ENCODE data around the gene XYLT2.
A peak's percentile ranks its signal among the peaks of the same experiment; 100 is the strongest.

The XYLT2 gene

DNA sequence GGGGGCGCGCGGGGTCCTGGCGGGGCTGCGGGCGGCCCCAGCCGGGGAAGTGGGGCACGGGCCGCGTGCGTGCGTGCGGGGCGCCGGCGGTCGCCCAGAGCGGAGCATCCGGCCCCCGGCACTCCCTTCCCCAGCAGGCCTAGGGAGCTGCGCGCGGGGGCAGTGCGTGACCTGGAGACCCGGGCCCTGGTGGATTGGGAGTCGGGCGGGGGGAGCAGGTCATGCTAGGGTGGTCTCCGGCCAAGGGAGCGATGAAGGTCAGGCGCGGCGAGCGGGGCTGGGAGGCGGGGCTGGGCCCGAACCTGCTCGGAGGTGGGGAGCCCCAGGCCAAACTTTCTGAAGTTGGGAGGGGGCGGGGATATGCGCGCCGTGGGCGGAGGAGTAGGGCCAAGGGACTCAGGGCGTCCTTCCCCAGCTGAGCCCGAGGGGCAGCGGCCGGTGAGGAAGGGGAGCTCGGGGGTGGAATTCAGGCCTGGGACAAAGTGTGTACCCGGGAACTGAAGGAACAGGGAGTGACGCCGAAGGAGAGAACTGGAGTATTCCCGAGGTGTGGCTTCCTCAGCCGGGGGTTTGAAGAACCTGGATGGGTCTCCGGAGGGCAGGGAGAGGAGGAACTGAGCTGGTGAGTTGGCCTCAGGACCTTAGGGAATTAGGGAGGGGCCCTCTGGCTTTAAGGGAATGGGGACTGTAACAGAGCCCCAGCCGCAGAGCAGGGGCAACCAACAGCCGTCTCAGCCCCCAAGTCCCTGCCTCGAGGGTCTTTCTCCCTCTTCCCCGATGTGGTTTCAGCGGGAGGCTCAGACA lies 589 bp downstream of the XYLT2 start:
- TF ChIP-seq, protein P1, sequence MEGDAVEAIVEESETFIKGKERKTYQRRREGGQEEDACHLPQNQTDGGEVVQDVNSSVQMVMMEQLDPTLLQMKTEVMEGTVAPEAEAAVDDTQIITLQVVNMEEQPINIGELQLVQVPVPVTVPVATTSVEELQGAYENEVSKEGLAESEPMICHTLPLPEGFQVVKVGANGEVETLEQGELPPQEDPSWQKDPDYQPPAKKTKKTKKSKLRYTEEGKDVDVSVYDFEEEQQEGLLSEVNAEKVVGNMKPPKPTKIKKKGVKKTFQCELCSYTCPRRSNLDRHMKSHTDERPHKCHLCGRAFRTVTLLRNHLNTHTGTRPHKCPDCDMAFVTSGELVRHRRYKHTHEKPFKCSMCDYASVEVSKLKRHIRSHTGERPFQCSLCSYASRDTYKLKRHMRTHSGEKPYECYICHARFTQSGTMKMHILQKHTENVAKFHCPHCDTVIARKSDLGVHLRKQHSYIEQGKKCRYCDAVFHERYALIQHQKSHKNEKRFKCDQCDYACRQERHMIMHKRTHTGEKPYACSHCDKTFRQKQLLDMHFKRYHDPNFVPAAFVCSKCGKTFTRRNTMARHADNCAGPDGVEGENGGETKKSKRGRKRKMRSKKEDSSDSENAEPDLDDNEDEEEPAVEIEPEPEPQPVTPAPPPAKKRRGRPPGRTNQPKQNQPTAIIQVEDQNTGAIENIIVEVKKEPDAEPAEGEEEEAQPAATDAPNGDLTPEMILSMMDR (conservative IDR thresholded peaks at IDR 0.05): no peak
- peak overlapping the region; percentile 93 for H3K27ac ChIP-seq

DNA sequence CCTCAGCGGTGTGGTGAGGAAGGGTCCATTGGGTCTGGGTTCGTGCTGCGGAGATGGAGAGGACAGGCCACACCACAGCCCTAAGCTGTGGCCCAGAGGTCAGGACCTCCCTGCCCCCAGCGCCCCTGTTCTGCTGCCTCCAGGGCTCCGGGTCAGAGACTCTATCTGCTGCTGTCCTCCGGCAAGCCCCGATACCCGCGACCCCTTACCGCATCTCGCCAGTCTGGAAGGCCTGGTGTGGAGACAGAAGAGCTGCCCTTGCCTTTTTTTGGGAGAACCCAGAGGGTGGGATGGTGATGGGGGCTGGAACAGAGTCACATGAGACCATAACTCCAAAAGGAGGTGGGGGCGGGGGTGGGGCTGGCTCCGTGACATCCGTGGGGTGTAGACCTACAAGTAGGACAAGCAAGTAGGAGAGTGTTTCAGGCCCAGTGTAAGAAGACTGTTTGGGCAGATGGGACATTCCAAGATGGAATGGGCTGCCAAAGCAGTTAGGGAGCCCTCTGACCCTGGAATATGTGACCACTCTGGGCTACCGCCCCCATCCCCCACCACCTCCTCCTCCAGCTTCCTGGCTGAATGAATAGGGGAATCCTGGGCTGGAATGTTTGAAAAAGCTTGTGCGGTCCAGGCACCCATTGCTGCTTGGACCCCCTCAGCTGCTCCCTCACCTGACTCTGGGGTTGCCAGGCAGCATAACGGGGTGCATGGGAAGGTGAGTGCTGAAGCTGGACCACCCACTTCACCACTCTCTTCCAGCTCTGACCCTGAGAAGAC lies 1.4 kb downstream of the XYLT2 start:
- TF ChIP-seq, protein P1 (conservative IDR thresholded peaks at IDR 0.05): no peak
- peak overlapping the region; percentile 93 for H3K27ac ChIP-seq

DNA sequence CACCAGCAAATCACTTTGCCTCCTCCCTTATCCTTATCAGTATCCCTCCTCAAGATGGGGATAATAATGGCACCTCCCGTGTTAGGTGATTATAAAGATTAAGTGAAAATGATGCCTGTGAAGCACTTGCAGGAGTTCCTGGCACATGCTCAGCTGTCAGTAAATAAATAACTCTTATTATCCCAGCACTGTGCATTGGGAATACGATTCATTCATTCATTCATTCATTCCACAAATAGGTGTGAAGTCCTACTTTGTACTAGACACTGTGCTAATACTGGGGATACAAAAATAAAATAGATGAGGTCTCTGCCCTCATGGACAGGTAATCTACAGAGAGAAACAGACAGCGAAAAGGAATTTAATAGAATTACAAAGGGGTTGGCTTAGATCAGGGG lies 2.0 kb downstream of the XYLT2 start:
- TF ChIP-seq, protein P1 (conservative IDR thresholded peaks at IDR 0.05): no peak
- H3K27ac ChIP-seq: no peak overlapping the region

DNA sequence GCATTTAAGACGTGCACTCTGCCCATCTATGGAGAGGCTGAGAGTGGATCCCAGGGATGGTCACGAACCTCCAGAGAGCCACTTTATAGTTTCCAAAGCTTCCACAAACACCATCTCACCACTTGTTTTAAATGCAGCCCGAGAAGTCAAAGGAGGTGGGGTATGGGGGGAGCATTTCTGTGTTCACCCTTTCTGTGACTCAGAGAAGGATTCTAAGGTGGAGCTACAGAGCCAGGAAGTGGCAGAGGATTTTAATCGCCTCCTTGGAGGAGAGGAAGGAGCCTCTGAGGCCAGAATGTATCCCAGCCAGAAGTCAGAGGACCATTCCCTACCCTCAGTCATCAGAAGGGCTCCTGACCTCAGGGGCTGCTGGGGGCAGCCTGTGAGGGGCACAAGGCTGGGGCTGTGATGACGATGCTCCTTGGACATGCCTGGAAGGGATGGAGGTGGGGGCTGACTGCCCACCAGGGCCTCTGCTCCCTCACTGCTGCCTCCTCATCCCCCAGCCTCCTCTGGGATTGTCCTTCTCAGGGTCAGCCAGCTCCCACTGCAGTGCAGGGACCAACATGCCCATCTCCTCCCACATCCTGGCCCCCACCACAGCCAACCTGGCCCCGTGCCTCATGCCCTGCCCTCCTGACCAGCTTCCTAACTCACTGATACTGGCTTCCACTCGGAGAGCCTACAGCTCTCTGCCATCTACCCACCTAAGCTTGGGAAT lies 2.8 kb downstream of the XYLT2 start:
- H3K27ac ChIP-seq: no peak overlapping the region
- TF ChIP-seq, protein P1 (conservative IDR thresholded peaks at IDR 0.05): no peak

- TF ChIP-seq, protein P1 (conservative IDR thresholded peaks at IDR 0.05): no peak
- no peak overlapping the region for H3K27ac ChIP-seq
These were observed 3.3 kb downstream of the XYLT2 start for GRCh38 chr17:50349243-50349600.

DNA sequence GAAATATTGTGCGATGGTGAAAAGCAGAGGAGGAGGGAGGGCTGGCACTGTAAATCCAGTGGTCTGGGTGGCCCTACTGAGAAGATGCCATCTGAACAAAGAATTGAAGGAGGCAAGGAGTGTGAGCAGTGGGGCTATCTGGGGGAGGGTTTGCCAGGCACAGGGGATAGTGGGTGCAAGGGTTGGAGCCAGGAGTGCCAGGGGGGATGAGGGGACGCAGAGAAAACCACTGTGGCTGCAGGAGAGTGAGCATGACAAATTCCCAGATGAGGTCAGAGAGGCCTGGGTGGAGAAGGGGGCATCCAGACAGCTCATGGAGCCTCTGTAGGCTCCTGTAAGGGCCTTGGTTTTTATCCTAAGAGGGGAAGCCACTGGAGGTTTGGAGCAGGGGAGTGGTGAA lies 4.8 kb downstream of the XYLT2 start:
- TF ChIP-seq, protein P1 (conservative IDR thresholded peaks at IDR 0.05): no peak
- H3K27ac ChIP-seq: no peak overlapping the region

Measured in VCaP (cell line).